ENCODE measurements around the gene PPRC1.

The PPRC1 gene

GRCh38 chr10:102191956-102192355 lies 59.1 kb downstream of the PPRC1 start:
- Histone ChIP-seq H3K9ac (ENCODE audit: low read length) (no peak overlapping the region), H3K79me2 (ENCODE audit: insufficient read depth, low read length) (no peaks in the 10 kb centered on the region), H3F3A (ENCODE audit: insufficient read depth) (no peaks in the 10 kb centered on the region), H3K27me3 (ENCODE audit: low read length) (no peaks in the 10 kb centered on the region), H3K4me2 (ENCODE audit: low read depth, low read length, poor library complexity, severe bottlenecking) (no peak overlapping the region), H3K4me3 (ENCODE audit: insufficient read depth, low read length, poor library complexity, severe bottlenecking) (no peak overlapping the region), H3K9me2 (replicated peaks; ENCODE audit: insufficient read depth, low read length) (no peaks in the 10 kb centered on the region), H2AFZ (ENCODE audit: low read depth, low read length, severe bottlenecking) (no peak overlapping the region), H4K20me1 (ENCODE audit: low read depth, low read length) (no peaks in the 10 kb centered on the region), H3K9me3 (ENCODE audit: insufficient read depth, low read length) (peaks cover 14% of the 10 kb centered on the region; the same call in 1 of the 2 replicates), H3K36me3 (ENCODE audit: low read length) (no peaks in the 10 kb centered on the region), H3K27ac (ENCODE audit: low read depth, low read length) (no peak overlapping the region)
- TF ChIP-seq CTCF (IDR thresholded peaks at IDR 0.05; ENCODE audit: insufficient read depth, low read length, poor library complexity, severe bottlenecking) (no peak), EZH2phosphoT487 (conservative IDR thresholded peaks at IDR 0.05; ENCODE audit: low read length) (no peak)

- Histone ChIP-seq H3F3A (ENCODE audit: insufficient read depth) (no peaks in the 10 kb centered on the region), H4K20me1 (ENCODE audit: low read depth, low read length) (no peaks in the 10 kb centered on the region), H3K9ac (ENCODE audit: low read length) (no peak overlapping the region), H3K36me3 (ENCODE audit: low read length) (no peaks in the 10 kb centered on the region), H3K79me2 (ENCODE audit: insufficient read depth, low read length) (no peaks in the 10 kb centered on the region), H3K4me2 (ENCODE audit: low read depth, low read length, poor library complexity, severe bottlenecking) (no peak overlapping the region), H3K27me3 (ENCODE audit: low read length) (no peaks in the 10 kb centered on the region), H3K9me2 (replicated peaks; ENCODE audit: insufficient read depth, low read length) (no peaks in the 10 kb centered on the region), H3K9me3 (ENCODE audit: insufficient read depth, low read length) (peaks cover 14% of the 10 kb centered on the region; the same call in 1 of the 2 replicates), H3K4me3 (ENCODE audit: insufficient read depth, low read length, poor library complexity, severe bottlenecking) (no peak overlapping the region), H2AFZ (ENCODE audit: low read depth, low read length, severe bottlenecking) (no peak overlapping the region), H3K27ac (ENCODE audit: low read depth, low read length) (no peak overlapping the region)
- TF ChIP-seq CTCF (IDR thresholded peaks at IDR 0.05; ENCODE audit: insufficient read depth, low read length, poor library complexity, severe bottlenecking) = no peak
- TF ChIP-seq EZH2phosphoT487 (conservative IDR thresholded peaks at IDR 0.05; ENCODE audit: low read length) = no peak
These were observed 62.5 kb downstream of the PPRC1 start for GRCh38 chr10:102195296-102195870.

GRCh38 chr10:102196893-102197292 lies 64.1 kb downstream of the PPRC1 start:
- Histone ChIP-seq H3K9me2 (replicated peaks; ENCODE audit: insufficient read depth, low read length) (no peaks in the 10 kb centered on the region), H2AFZ (ENCODE audit: low read depth, low read length, severe bottlenecking) (no peak overlapping the region), H3K4me2 (ENCODE audit: low read depth, low read length, poor library complexity, severe bottlenecking) (no peak overlapping the region), H4K20me1 (ENCODE audit: low read depth, low read length) (no peaks in the 10 kb centered on the region), H3K4me3 (ENCODE audit: insufficient read depth, low read length, poor library complexity, severe bottlenecking) (no peak overlapping the region), H3K9ac (ENCODE audit: low read length) (no peak overlapping the region), H3K36me3 (ENCODE audit: low read length) (no peaks in the 10 kb centered on the region), H3K79me2 (ENCODE audit: insufficient read depth, low read length) (no peaks in the 10 kb centered on the region), H3F3A (ENCODE audit: insufficient read depth) (no peaks in the 10 kb centered on the region), H3K9me3 (ENCODE audit: insufficient read depth, low read length) (peaks cover 8% of the 10 kb centered on the region; the same call in 1 of the 2 replicates), H3K27ac (ENCODE audit: low read depth, low read length) (no peak overlapping the region), H3K27me3 (ENCODE audit: low read length) (no peaks in the 10 kb centered on the region)
- no peak for TF ChIP-seq CTCF (IDR thresholded peaks at IDR 0.05; ENCODE audit: insufficient read depth, low read length, poor library complexity, severe bottlenecking)
- no peak for TF ChIP-seq EZH2phosphoT487 (conservative IDR thresholded peaks at IDR 0.05; ENCODE audit: low read length)
